HG02870 (cell line): ENCODE measurements around the gene SP4.
"Not testable (repeated sequence)": the region's sequence is repeated elsewhere in the genome, so short reads cannot be mapped to it uniquely, and the experiment has no call there.

Experiments used
- ATAC-seq: cut with Tn5 transposase; IDR thresholded peaks from one replicate; pipeline ENCODE4 v1.9.1; 2021; ENCODE audit warnings: mild to moderate bottlenecking, moderate library complexity; ENCODE audit not compliant: unreplicated experiment

Gene SP4

GRCh38 chr7:21524680-21525079, 96.8 kb downstream of the SP4 start:
- ATAC-seq = no peak

DNA sequence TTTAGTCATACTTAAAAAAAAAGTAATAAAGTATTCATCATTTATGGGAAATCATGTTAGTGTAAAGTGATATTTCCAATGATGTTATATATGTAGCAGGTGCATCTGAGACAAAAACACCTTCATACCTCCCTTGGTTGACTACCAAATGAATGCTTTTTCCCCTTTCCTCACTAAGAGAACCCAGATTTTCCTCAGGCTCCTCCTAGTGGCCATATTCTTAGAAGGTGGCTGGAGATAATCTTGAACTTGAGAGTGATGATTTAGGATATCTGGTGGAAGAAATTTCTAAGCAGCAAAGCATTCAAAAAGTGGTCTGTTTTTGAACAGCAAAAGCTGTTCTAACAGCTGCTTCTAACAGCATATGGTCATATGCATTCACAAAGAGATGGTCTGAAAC, 98.1 kb downstream of the SP4 start:
- no peak for ATAC-seq

DNA sequence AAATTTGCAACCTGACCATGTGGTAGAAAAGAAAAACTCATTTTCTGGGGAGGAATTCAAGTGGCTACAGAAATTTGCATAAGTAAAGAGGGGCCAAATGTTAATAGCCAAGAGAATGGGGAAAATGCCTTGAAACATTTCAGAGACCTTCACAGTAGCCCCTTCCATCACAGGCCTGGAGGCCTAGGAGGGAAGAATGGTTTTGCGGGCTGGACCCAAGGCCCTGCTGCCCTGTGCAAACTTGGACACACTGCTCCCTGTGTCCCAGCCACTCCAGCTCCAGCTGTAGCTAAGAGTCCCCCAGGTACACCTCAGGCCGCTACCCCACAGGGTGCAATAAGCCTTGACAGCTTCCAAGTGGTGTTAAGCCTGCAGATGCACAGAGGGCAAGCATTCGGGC, 98.6 kb downstream of the SP4 start:
- no peak for ATAC-seq

GRCh38 chr7:21532485-21532884, 104.6 kb downstream of the SP4 start:
- ATAC-seq = not testable (repeated sequence)

DNA sequence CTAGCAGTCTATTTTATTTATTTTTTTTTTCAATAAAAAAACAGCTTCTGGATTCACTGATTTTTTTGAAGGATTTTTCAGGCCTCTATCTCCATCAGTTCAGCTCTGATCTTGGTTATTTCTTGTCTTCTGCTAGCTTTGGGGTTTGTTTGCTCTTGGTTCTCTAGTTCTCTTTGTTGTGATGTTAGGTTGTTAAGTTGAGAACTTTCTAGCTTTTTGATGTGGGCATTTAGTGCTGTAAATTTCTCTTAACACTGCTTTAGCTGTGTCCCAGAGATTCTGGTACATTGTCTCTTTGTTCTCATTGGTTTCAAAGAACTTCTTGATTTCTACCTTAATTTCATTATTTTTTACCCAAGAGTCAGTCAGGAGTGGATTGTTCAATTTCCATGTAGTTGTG, 105.8 kb downstream of the SP4 start:
- ATAC-seq = not testable (repeated sequence)

DNA sequence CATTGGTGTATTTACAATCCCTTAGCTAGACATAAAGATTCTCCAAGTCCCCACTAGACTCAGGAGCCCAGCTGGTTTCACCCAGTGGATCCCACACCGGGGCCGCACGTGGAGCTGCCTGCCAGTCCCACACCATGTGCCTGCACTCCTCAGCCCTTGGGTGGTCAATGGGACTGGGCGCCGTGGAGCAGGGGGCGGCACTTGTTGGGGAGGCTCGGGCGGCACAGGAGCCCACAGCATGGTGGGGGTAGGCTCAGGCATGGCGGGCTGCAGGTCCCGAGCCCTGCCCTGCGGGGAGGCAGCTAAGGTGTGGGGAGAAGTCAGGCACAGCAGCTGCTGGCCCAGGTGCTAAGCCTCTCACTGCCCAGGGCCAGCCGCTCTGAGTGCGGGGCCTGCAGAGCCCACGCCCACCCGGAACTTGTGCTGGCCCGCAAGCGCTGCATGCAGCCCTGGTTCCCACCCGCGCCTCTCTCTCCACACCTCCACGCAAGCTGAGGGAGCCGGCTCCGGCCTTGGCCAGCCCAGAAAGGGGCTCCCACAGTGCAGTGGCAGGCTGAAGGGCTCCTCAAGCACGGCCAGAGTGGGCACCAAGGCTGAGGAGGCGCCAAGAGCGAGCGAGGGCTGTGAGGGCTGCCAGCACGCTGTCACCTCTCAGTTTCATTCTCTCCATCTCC, 108.7 kb downstream of the SP4 start:
- ATAC-seq = not testable (repeated sequence)

GRCh38 chr7:21538936-21539495, 111.1 kb downstream of the SP4 start:
- no peak for ATAC-seq

GRCh38 chr7:21542891-21543527, 115.1 kb downstream of the SP4 start, which contains the start of gene DNAH11:
Gene DNAH11 (plus strand): TSS chr7:21543039. CDS start chr7:21543246, 207 bp downstream.
- ATAC-seq = no peak

GRCh38 chr7:21543528-21544302, 115.8 kb downstream of the SP4 start:
- no peak for ATAC-seq

GRCh38 chr7:21544303-21544656, 116.4 kb downstream of the SP4 start:
- no peak for ATAC-seq

GRCh38 chr7:21544715-21545114, 116.8 kb downstream of the SP4 start:
- no peak for ATAC-seq

GRCh38 chr7:21547501-21547900, 119.6 kb downstream of the SP4 start:
- ATAC-seq = no peak

DNA sequence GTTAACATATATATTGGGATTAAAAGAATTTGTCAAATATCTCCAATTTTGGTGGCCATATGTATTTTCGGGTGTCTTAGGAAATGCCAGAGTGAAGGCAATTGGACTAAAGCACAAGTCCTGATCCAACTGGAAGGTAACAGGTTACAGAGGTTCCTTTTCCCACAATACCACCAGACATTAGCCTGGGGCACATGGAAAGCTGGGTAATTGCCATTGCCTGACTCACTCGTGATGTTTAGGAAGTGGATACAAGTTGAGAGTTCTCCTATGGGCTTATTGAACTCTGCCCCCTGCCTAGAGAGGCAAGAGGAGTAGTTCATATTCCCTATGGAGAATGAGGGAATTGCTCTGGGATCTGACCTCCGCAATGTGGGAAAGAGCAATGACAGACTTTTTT, 120.6 kb downstream of the SP4 start:
- no peak for ATAC-seq

DNA sequence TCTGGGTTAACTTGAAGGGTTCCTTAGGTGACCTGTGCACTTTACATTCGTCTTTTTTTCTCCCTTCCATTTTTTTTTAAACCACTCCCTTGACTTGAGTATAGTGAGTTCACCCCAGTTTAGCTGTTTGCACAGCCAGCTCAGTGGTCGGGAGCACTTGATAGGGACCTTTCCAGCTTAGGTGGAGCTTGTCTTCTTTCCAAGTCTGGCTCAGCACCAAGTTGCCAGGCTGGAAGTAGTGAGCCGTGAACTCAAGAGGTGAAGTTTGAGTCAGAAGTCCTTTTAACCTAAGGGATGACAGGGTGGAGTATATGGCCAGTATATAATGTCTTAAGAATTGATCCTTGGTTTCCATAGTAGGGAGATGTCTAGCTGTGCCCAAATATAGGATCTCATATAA, 122.2 kb downstream of the SP4 start:
- ATAC-seq = no peak

- no peak for ATAC-seq
Measured at GRCh38 chr7:21550821-21551531, 123.1 kb downstream of the SP4 start.

- no peak for ATAC-seq
Measured at GRCh38 chr7:21562385-21562784, 134.5 kb downstream of the SP4 start.
